Mucosa of rectum (tissue), 2 donors: Measurements from ENCODE around the gene CTPS1.

ENCODE experiments used
- H3K27ac ChIP-seq, 2 donors: one replicate each; pipeline ENCODE4 v1.7.0; 2013; ENCODE audit warnings: inconsistent platforms in 2 of 2, low read depth in 2 of 2, low read length in 2 of 2
- H3K27me3 ChIP-seq, 2 donors: one replicate each; pipeline ENCODE4 v1.7.0; 2013; ENCODE audit warnings: low read length in 2 of 2; ENCODE audit not compliant: control insufficient read depth in 2 of 2, insufficient read depth in 2 of 2
- H3K36me3 ChIP-seq, 2 donors: one replicate each; pipeline ENCODE4 v1.7.0; 2013; ENCODE audit warnings: low read length in 2 of 2; ENCODE audit not compliant: control insufficient read depth in 2 of 2, insufficient read depth in 2 of 2
- H3K4me1 ChIP-seq, 2 donors: one replicate each; pipeline ENCODE4 v1.7.0; 2013; ENCODE audit warnings: low read length in 2 of 2, mild to moderate bottlenecking in 1 of 2; ENCODE audit not compliant: control insufficient read depth in 2 of 2, insufficient read depth in 2 of 2
- H3K4me3 ChIP-seq, 2 donors: one replicate each; pipeline ENCODE4 v1.7.0; 2013; ENCODE audit warnings: low read length in 2 of 2
- H3K9ac ChIP-seq, 2 donors: one replicate each; pipeline ENCODE4 v1.7.0; 2013; ENCODE audit warnings: low read length in 2 of 2, low read depth in 1 of 2, mild to moderate bottlenecking in 1 of 2
- H3K9me3 ChIP-seq, 2 donors: one replicate each; pipeline ENCODE4 v1.7.0; 2013; ENCODE audit warnings: low read length in 2 of 2; ENCODE audit not compliant: control insufficient read depth in 2 of 2
- donor health status: healthy.
- donor health status: Normal muscosa, but diverticular disease.

Gene CTPS1

DNA sequence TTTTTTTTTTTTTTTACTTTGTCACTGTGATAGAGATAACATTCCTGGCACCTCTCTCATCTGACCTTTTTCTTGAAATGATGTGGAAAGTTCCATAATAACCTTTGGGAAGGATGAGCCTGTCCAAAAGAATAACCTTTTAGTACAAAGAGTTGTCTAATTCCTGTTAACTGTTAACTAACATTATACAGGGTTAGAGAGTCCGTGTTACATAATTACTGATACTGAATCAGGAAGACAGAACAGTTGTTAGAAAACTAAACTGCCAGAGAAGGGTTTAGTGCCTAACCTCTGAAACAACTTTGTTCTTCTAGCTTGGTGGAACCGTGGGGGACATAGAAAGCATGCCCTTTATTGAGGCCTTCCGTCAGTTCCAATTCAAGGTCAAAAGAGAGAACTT lies 8.8 kb downstream of the CTPS1 start:
- Histone ChIP-seq H3K4me1 (no peaks in the 10 kb centered on the region), H3K9ac (no peak overlapping the region), H3K4me3 (no peak overlapping the region), H3K9me3 (no peaks in the 10 kb centered on the region), H3K27me3 (no peaks in the 10 kb centered on the region), H3K27ac (no peak overlapping the region), H3K36me3 (peaks cover 37 to 40% of the 10 kb centered on the region in 2 donors)

DNA sequence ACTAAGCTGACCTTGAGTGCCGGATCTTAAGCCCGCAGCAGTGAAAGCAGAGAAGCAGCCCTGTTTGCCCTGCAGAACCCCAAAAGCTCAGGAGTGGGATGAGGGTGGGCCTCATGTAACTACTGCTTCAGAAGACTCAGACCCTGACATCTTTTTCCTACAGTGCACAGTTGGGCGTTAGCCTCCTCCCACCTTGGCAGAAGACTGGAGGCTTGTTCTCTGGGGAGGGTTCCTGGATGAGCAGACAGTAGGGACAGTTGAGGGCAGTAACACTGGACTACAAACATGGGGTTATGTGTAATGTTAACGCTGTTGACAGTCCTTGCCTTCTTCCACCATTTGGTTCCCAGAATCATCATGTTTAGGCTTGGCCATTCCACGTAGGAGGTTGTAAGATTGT lies 9.6 kb downstream of the CTPS1 start:
- H3K9ac ChIP-seq, result no peak overlapping the region
- H3K36me3 ChIP-seq, result peaks cover 37 to 40% of the 10 kb centered on the region in 2 donors
- H3K4me1 ChIP-seq, result no peaks in the 10 kb centered on the region
- no peak overlapping the region for H3K27ac ChIP-seq
- no peak overlapping the region for H3K4me3 ChIP-seq
- H3K27me3 ChIP-seq, result no peaks in the 10 kb centered on the region
- no peaks in the 10 kb centered on the region for H3K9me3 ChIP-seq

DNA sequence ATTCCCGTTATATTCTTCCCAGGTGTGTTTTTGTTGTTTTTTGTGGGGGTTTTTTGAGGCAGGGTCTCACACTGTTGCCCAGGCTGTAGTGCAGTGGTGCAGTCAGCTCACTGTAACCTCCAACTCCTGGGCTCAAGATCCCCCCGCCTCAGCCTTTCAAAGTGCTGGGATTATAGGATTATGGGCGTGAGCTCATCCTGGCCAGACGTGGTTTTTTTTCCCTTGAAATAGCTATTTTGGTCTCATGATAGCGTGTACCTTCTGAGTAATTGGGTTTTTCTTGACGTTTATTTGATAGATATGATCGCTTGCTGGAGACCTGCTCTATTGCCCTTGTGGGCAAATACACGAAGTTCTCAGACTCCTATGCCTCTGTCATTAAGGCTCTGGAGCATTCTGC lies 17.6 kb downstream of the CTPS1 start:
- no peaks in the 10 kb centered on the region for H3K4me1 ChIP-seq
- H3K27ac ChIP-seq, result no peak overlapping the region
- H3K9ac ChIP-seq, result no peak overlapping the region
- no peaks in the 10 kb centered on the region for H3K9me3 ChIP-seq
- peaks cover 29 to 38% of the 10 kb centered on the region in 2 donors for H3K36me3 ChIP-seq
- no peak overlapping the region for H3K4me3 ChIP-seq
- no peaks in the 10 kb centered on the region for H3K27me3 ChIP-seq

DNA sequence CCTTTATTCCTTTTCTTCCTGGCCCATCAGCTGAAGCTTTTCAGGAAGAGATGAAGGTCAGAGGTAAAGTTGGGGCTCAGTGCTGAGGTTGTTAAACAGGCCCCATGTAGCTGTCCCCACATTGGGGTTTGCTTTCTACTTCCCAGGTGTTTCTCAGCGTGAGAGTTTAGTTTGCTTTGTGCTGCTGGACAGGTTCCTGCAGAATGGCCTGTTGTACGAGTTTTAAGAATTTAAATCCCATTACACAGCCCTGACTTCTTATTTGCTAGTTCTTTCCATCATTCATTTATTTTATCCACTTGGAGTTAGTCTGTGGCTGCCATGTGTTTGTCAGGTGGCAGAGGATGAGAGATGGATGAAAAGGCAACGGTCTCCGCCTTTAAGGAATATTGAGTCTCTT lies 19.2 kb downstream of the CTPS1 start:
- Histone ChIP-seq H3K4me3 (no peak overlapping the region), H3K36me3 (peaks cover 28 to 34% of the 10 kb centered on the region in 2 donors), H3K27ac (no peak overlapping the region), H3K4me1 (peaks cover 6% of the 10 kb centered on the region in 2 donors), H3K9ac (no peak overlapping the region), H3K27me3 (no peaks in the 10 kb centered on the region), H3K9me3 (no peaks in the 10 kb centered on the region)

DNA sequence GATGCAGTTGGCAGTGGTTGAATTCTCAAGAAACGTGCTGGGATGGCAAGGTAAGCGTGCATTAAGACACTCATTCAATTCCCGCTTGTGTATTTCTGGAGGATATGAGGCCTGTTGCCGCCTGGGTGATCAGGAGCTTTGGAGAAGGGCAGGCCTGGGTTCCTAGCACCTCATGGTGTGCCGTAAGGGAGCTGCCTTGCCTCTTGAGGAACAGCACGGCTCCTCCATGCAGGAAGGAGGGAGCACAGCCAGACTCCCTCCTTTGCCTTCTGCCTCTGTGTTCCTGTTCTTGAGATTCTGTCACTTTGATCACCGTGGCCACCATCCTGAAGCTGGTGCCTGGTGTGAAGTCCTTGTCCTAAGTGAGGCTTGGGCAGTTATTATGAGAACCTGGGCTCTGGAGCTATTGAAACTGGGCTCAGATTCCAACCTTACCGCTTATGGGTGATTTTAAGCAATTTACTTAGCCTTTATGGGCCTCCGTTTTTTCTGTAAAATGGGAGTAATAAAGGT lies 23.7 kb downstream of the CTPS1 start:
- no peak overlapping the region for H3K9ac ChIP-seq
- no peaks in the 10 kb centered on the region for H3K27me3 ChIP-seq
- peaks cover 6 to 9% of the 10 kb centered on the region in 2 donors for H3K4me1 ChIP-seq
- H3K36me3 ChIP-seq, result peaks cover 23 to 30% of the 10 kb centered on the region in 2 donors
- H3K4me3 ChIP-seq, result no peak overlapping the region
- no peaks in the 10 kb centered on the region for H3K9me3 ChIP-seq
- peak overlapping the region in 1 of 2 donors; percentile 10 for H3K27ac ChIP-seq

DNA sequence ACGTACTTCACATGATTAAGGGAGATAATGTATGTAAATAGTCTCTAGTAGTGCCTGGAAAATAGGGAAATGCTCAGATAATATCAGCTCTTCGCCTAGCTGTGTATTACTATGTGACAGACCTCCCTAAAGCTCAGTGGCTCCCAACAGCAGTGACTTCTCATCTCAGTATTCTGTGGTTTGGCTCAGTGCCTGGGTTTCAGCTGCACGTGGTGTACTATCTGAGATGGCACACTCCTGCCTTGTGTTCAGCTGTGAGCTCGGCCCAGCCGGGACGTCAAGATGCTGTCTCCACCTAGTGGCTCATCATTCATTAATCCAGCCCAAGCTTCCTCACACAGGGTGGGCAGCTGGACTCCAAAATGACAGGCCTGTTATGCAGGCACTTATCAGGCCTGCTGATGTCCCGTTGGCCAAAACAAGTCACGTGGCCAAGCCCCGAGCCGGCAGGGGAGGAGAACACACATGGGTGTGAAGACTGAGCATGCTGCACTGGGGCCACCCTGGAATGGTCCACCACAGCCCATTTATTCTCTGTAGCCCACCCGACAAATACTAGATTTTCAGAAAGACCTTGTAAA lies 24.2 kb downstream of the CTPS1 start:
- H3K36me3 ChIP-seq, result peaks cover 25 to 29% of the 10 kb centered on the region in 2 donors
- no peaks in the 10 kb centered on the region for H3K9me3 ChIP-seq
- peak overlapping the region in 1 of 2 donors; percentile 10 for H3K27ac ChIP-seq
- peaks cover 6 to 9% of the 10 kb centered on the region in 2 donors for H3K4me1 ChIP-seq
- no peak overlapping the region for H3K9ac ChIP-seq
- H3K27me3 ChIP-seq, result no peaks in the 10 kb centered on the region
- no peak overlapping the region for H3K4me3 ChIP-seq

DNA sequence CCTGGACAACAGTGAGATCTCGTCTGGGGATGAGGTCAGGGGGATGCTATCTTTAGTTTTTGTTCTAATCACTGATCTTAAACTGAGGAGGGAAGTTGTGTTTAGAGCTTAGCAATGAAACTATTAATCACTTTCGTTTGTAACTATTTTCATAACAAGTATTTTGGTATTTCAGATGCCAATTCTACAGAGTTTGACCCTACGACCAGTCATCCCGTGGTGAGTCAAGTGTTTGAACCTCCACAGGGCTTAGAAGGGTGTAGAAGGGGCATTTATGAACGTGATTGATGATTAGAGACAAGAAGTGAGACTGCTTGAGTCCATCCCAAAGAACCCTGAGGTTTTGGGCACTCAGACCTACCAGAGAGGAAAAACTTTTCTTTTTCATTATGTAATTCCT lies 26.4 kb downstream of the CTPS1 start:
- no peaks in the 10 kb centered on the region for H3K9me3 ChIP-seq
- peaks cover 6 to 9% of the 10 kb centered on the region in 2 donors for H3K4me1 ChIP-seq
- peaks cover 30 to 36% of the 10 kb centered on the region in 2 donors for H3K36me3 ChIP-seq
- H3K27ac ChIP-seq, result no peak overlapping the region
- no peak overlapping the region for H3K9ac ChIP-seq
- no peak overlapping the region for H3K4me3 ChIP-seq
- H3K27me3 ChIP-seq, result no peaks in the 10 kb centered on the region

DNA sequence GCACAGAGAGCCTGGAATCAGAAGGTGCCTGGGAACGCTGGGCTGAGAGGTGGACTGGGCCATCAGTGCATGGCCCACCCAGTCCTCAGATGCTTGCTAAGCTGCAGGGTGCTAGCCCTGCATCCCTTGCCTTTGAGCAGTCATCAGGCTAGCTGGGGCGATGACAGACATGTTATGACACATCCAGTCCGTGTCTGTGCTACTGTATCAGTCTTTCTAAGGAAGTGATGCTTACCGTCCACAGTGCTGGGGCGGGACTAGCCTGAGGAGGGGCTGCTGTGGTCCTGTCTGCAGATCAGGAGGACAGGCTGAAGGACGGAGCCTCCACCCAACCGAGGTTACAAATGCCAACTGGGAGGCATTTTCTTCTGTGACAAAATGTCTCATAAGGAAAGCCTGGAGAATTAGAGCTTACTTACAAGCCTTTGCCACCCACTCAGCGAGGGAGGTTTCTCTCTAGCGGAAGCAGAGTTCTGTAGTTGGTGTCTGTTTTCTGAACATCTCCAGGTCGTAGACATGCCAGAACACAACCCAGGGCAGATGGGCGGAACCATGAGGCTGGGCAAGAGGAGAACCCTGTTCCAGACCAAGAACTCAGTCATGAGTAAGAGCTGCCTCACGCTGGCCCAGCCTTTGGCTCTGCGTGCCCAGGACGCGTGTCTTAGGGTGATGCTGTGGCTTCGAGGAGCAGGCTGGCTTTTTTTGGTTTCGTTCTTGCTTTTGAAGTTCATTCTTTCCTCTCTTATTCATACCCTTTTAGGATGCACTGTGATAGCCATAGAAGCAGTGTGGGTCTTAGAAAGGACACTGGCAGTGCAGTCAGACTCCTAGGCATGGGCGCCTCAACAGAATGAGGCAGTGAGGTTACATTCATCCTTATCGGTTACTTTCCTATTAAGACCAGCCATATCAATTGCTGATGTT lies 27.7 kb downstream of the CTPS1 start:
- peaks cover 37 to 48% of the 10 kb centered on the region in 2 donors for H3K36me3 ChIP-seq
- no peaks in the 10 kb centered on the region for H3K9me3 ChIP-seq
- H3K27ac ChIP-seq, result no peak overlapping the region
- no peak overlapping the region for H3K4me3 ChIP-seq
- H3K4me1 ChIP-seq, result peaks cover 6 to 9% of the 10 kb centered on the region in 2 donors
- H3K27me3 ChIP-seq, result no peaks in the 10 kb centered on the region
- H3K9ac ChIP-seq, result no peak overlapping the region

DNA sequence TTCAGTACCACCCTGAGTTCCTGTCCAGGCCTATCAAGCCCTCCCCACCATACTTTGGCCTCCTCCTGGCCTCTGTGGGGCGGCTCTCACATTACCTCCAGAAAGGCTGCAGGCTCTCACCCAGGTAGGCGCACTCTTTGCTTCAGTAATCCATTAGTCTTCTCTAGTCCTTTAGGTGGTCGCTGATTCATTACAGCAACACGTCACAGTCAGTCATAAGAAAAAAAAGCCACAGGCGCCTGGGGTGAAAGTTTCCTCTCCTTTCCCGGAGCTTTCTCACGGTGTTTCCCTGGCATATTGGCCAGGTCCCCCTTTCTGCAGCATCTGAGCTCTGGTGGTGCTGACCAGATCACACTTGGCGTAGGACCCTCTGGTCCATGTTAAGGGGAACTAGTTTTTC lies 30.0 kb downstream of the CTPS1 start:
- Histone ChIP-seq H3K27ac (no peak overlapping the region), H3K27me3 (no peaks in the 10 kb centered on the region), H3K4me1 (peaks cover 0 to 2% of the 10 kb centered on the region in 2 donors), H3K9me3 (no peaks in the 10 kb centered on the region), H3K4me3 (no peak overlapping the region), H3K9ac (no peak overlapping the region), H3K36me3 (peaks cover 37 to 53% of the 10 kb centered on the region in 2 donors)

DNA sequence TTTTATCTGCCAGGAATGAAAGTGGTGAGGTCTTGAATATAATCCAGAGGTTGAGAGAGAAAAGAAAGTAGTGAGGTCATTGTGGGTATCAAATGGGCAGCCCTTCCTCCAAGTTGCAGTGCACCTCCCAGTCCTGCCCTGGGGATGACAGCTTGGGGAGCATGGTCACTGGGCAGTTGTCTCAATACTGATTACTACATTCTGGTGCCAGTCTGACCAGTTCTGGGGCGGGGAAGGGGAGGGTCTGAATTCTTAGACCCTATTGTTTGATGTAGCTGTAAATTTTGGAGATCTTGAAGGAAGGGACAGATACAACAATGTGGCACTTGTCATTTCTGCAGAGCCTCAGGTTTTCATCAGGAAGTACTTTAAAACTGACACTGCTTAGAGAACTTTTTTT lies 30.8 kb downstream of the CTPS1 start:
- Histone ChIP-seq H3K4me3 (no peak overlapping the region), H3K4me1 (peaks cover 0 to 2% of the 10 kb centered on the region in 2 donors), H3K9ac (no peak overlapping the region), H3K27ac (no peak overlapping the region), H3K36me3 (peaks cover 39 to 52% of the 10 kb centered on the region in 2 donors), H3K9me3 (no peaks in the 10 kb centered on the region), H3K27me3 (no peaks in the 10 kb centered on the region)
